H9 (cell line): ENCODE data around the gene CDK6. TPM values are rescaled to one million over a fixed set of nuclear protein-coding genes. Genes with fewer than 3 reads are reported as not detected.

ENCODE experiments used
- DNase-seq: peaks from one replicate; pipeline ENCODE4 v3.0.0-alpha.2; 2017
- H2AFZ ChIP-seq: one replicate; pipeline ENCODE4 v1.6.1; 2013; ENCODE audit warnings: mild to moderate bottlenecking, low read length, control low read depth, moderate library complexity
- H2AK5ac ChIP-seq: 2 replicates; pipeline ENCODE4 v1.6.1; 2013; ENCODE audit warnings: low read length, control low read depth, mixed read lengths; ENCODE audit not compliant: insufficient read length
- H2BK120ac ChIP-seq: one replicate; pipeline ENCODE4 v1.6.1; 2013; ENCODE audit warnings: low read depth, mild to moderate bottlenecking, low read length, control low read depth, inconsistent platforms; ENCODE audit not compliant: poor library complexity, severe bottlenecking
- H2BK12ac ChIP-seq: 2 replicates; pipeline ENCODE4 v1.6.1; 2013; ENCODE audit warnings: low read length, control low read depth, mixed read lengths, low read depth; ENCODE audit not compliant: insufficient read length
- H2BK15ac ChIP-seq: 2 replicates; pipeline ENCODE4 v1.6.1; 2013; ENCODE audit warnings: low read depth, low read length, control low read depth
- H2BK20ac ChIP-seq: one replicate; pipeline ENCODE4 v1.6.1; 2013; ENCODE audit warnings: low read depth, mild to moderate bottlenecking, low read length, control low read depth, inconsistent platforms; ENCODE audit not compliant: poor library complexity, severe bottlenecking
- H2BK5ac ChIP-seq: 2 replicates; pipeline ENCODE4 v1.6.1; 2013; ENCODE audit warnings: low read length, control low read depth, mixed read lengths; ENCODE audit not compliant: insufficient read length
- H3K14ac ChIP-seq: 2 replicates; pipeline ENCODE4 v1.6.1; 2013; ENCODE audit warnings: low read length, control low read depth; ENCODE audit not compliant: insufficient read depth
- H3K18ac ChIP-seq: 2 replicates; pipeline ENCODE4 v1.6.1; 2013; ENCODE audit warnings: low read depth, mild to moderate bottlenecking, mixed read lengths, low read length, control low read depth; ENCODE audit not compliant: insufficient read length
- H3K23ac ChIP-seq: 2 replicates; pipeline ENCODE4 v1.6.1; 2013; ENCODE audit warnings: low read length, control low read depth, mixed read lengths, low read depth; ENCODE audit not compliant: insufficient read length
- H3K23me2 ChIP-seq: 2 replicates; pipeline ENCODE4 v1.6.1; 2013; ENCODE audit warnings: low read depth, mild to moderate bottlenecking, mixed read lengths, low read length, control low read depth; ENCODE audit not compliant: insufficient read length, poor library complexity, severe bottlenecking
- H3K27ac ChIP-seq: 2 replicates; pipeline ENCODE4 v1.5.1; 2013; ENCODE audit warnings: low read length, control low read depth, mixed read lengths, low read depth; ENCODE audit not compliant: insufficient read length
- H3K27me3 ChIP-seq: 2 replicates; pipeline ENCODE4 v1.6.1; 2013; ENCODE audit warnings: low read length, control low read depth, inconsistent platforms; ENCODE audit not compliant: insufficient read depth
- H3K4ac ChIP-seq: 2 replicates; pipeline ENCODE4 v1.6.1; 2013; ENCODE audit warnings: low read depth, mild to moderate bottlenecking, control low read depth, inconsistent platforms, low read length, moderate library complexity
- H3K4me1 ChIP-seq: 2 replicates; pipeline ENCODE4 v1.6.1; 2013; ENCODE audit warnings: low read length, control low read depth, inconsistent platforms; ENCODE audit not compliant: insufficient read depth
- H3K4me2 ChIP-seq: 2 replicates; pipeline ENCODE4 v1.6.1; 2013; ENCODE audit warnings: low read length, control low read depth, mixed read lengths; ENCODE audit not compliant: insufficient read length, insufficient read depth
- H3K56ac ChIP-seq: 2 replicates; pipeline ENCODE4 v1.6.1; 2013; ENCODE audit warnings: low read depth, mild to moderate bottlenecking, mixed read lengths, low read length, control low read depth; ENCODE audit not compliant: insufficient read length
- H3K79me1 ChIP-seq: 2 replicates; pipeline ENCODE4 v1.6.1; 2013; ENCODE audit warnings: low read depth, mild to moderate bottlenecking, moderate library complexity, low read length, control low read depth, inconsistent platforms; ENCODE audit not compliant: insufficient read depth, poor library complexity, severe bottlenecking
- H3K79me2 ChIP-seq: 2 replicates; pipeline ENCODE4 v1.6.1; 2013; ENCODE audit warnings: low read length, control low read depth, inconsistent platforms; ENCODE audit not compliant: insufficient read depth
- H3K9ac ChIP-seq: 2 replicates; pipeline ENCODE4 v1.6.1; 2013; ENCODE audit warnings: low read length, control low read depth, mixed read lengths; ENCODE audit not compliant: insufficient read length; ENCODE audit errors: extremely low read depth
- H3K9me3 ChIP-seq: one replicate; pipeline ENCODE4 v1.6.1; 2013; ENCODE audit warnings: low read depth, low read length, inconsistent platforms; ENCODE audit not compliant: control insufficient read depth
- H3T11ph ChIP-seq: one replicate; pipeline ENCODE4 v1.6.1; 2013; ENCODE audit warnings: mild to moderate bottlenecking, low read length, control low read depth, inconsistent platforms
- H4K20me1 ChIP-seq: one replicate; pipeline ENCODE4 v1.6.1; 2013; ENCODE audit not compliant: control insufficient read depth, insufficient read length, insufficient read depth
- H4K5ac ChIP-seq: 2 replicates; pipeline ENCODE4 v1.6.1; 2013; ENCODE audit warnings: low read depth, mild to moderate bottlenecking, mixed read lengths, low read length, control low read depth; ENCODE audit not compliant: insufficient read length
- H4K8ac ChIP-seq: replicated peaks from 2 replicates; pipeline ENCODE4 v1.6.1; 2013; ENCODE audit warnings: low read length, control low read depth, mixed read lengths, low read depth; ENCODE audit not compliant: insufficient read length
- H4K91ac ChIP-seq: 2 replicates; pipeline ENCODE4 v1.6.1; 2013; ENCODE audit warnings: low read depth, mild to moderate bottlenecking, moderate library complexity, mixed read lengths, low read length, control low read depth; ENCODE audit not compliant: insufficient read length
- H3K27ac Mint-ChIP-seq, 3 experiments: 2 replicates in 2 of 3; 3 replicates in 1 of 3; pipeline ENCODE4 v1.8.0; 2020 to 2021; ENCODE audit warnings: mixed read lengths in 3 of 3, mild to moderate bottlenecking in 1 of 3, moderate library complexity in 1 of 3
- H3K27me3 Mint-ChIP-seq: 2 replicates; pipeline ENCODE4 v1.8.0; 2021; ENCODE audit warnings: low read depth, mild to moderate bottlenecking, moderate library complexity, mixed read lengths
- H3K36me3 Mint-ChIP-seq, 3 experiments: 2 replicates in 2 of 3; 3 replicates in 1 of 3; pipeline ENCODE4 v1.8.0; 2020 to 2021; ENCODE audit warnings: low read depth in 3 of 3, mixed read lengths in 3 of 3; ENCODE audit not compliant: insufficient read depth in 1 of 3
- H3K4me1 Mint-ChIP-seq, 2 experiments: 2 replicates each; pipeline ENCODE4 v1.8.0; 2020; ENCODE audit warnings: mixed read lengths in 2 of 2
- H3K4me3 Mint-ChIP-seq, 2 experiments: 2 replicates in 1 of 2; 3 replicates in 1 of 2; pipeline ENCODE4 v1.8.0; 2020 to 2021; ENCODE audit warnings: mild to moderate bottlenecking in 2 of 2, mixed read lengths in 2 of 2, moderate library complexity in 1 of 2
- H3K9me3 Mint-ChIP-seq, 2 experiments: 2 replicates in 1 of 2; 3 replicates in 1 of 2; pipeline ENCODE4 v1.8.0; 2020; ENCODE audit warnings: mild to moderate bottlenecking in 2 of 2, mixed read lengths in 2 of 2, moderate library complexity in 1 of 2
- CTCF ChIP-seq: fragments of 200-600 bp; sonication (generic); conservative IDR thresholded peaks from 3 replicates; pipeline ENCODE4 v1.8.0; 2021; ENCODE audit warnings: antibody characterized with exemption, mild to moderate bottlenecking
- WGBS: extraction: QIAGEN DNeasy Blood & Tissue Kit; methylation state at CpG from one replicate; pipeline ENCODE4 v1.1.7; 2013; ENCODE audit warnings: missing lambda C conversion rate, low lambda C conversion rate, mixed read lengths; ENCODE audit not compliant: insufficient read length; ENCODE audit errors: extremely low coverage; 5-methylcytosine and 5-hydroxymethylcytosine counted together
- total RNA-seq: library from RNA; stranded (reverse); gene quantifications from 2 replicates; pipeline ENCODE4 v1.2.1, GENCODE V29; 2021

The CDK6 gene
- total RNA-seq, 1 experiment from 2014 or later: 30.0 TPM

- no CpG with 5 or more reads among the region's 2 CpGs for WGBS
- no peaks in the 10 kb centered on the region for H3K9me3 ChIP-seq
- H4K8ac ChIP-seq: no peak overlapping the region
- no peaks in the 10 kb centered on the region for H3K23me2 ChIP-seq
- no peak overlapping the region for H3K9ac ChIP-seq
- no peak overlapping the region for H3K56ac ChIP-seq
- H3K27me3 Mint-ChIP-seq: no peaks in the 10 kb centered on the region
- no peak for TF ChIP-seq CTCF
- H3T11ph ChIP-seq: no peak overlapping the region
- H3K14ac ChIP-seq: no peak overlapping the region
- H3K79me1 ChIP-seq: no peaks in the 10 kb centered on the region
- H3K36me3 Mint-ChIP-seq: no peaks in the 10 kb centered on the region
- H2BK15ac ChIP-seq: no peak overlapping the region
- no peak overlapping the region for H3K27ac Mint-ChIP-seq
- no peak overlapping the region for H2AFZ ChIP-seq
- no peak overlapping the region for H3K23ac ChIP-seq
- peaks cover 2 to 15% of the 10 kb centered on the region in 2 experiments for H3K4me1 Mint-ChIP-seq
- no peak overlapping the region for H2BK20ac ChIP-seq
- peaks cover 0 to 2% of the 10 kb centered on the region in 2 experiments; a peak in 3 of 5 replicates for H3K9me3 Mint-ChIP-seq
- no peaks in the 10 kb centered on the region for H3K4me1 ChIP-seq
- no peak overlapping the region for H2BK120ac ChIP-seq
- H3K79me2 ChIP-seq: no peaks in the 10 kb centered on the region
- no peak overlapping the region for H4K91ac ChIP-seq
- no peak overlapping the region for H2BK5ac ChIP-seq
- no peak overlapping the region for H3K4me3 Mint-ChIP-seq
- no peak overlapping the region for H2BK12ac ChIP-seq
- H3K27me3 ChIP-seq: no peaks in the 10 kb centered on the region
- H2AK5ac ChIP-seq: no peak overlapping the region
- no peak overlapping the region for H3K18ac ChIP-seq
- no peak for DNase-seq
- H3K4ac ChIP-seq: no peak overlapping the region
- no peak overlapping the region for H3K4me2 ChIP-seq
- no peak overlapping the region for H3K27ac ChIP-seq
- no peaks in the 10 kb centered on the region for H4K20me1 ChIP-seq
- H4K5ac ChIP-seq: no peak overlapping the region
Observed at GRCh38 chr7:92629779-92630178, 206.6 kb downstream of the CDK6 start.
